ENCODE measurements around the gene CRYGA.
"Not testable (repeated sequence)": the region's sequence is repeated elsewhere in the genome, so short reads cannot be mapped to it uniquely, and the experiment has no call there.

Gene CRYGA

GRCh38 chr2:208130712-208131110, 32.7 kb downstream of the CRYGA start:
- no peaks in the 10 kb centered on the region for H3K9me3 Mint-ChIP-seq
- H3K4me3 Mint-ChIP-seq, result no peak overlapping the region
- DNase-seq (ENCODE audit: low spot score in 2 of 2) (no peak), ATAC-seq (replicated peaks; ENCODE audit: extremely low read depth, poor library complexity, severe bottlenecking) (no peak)
- H3K27ac Mint-ChIP-seq (ENCODE audit: low read depth), result no peak overlapping the region
- peaks cover 13% of the 10 kb centered on the region for H3K27me3 Mint-ChIP-seq
- H3K36me3 Mint-ChIP-seq (ENCODE audit: insufficient read depth), result no peaks in the 10 kb centered on the region
- peaks cover 6% of the 10 kb centered on the region for H3K4me1 Mint-ChIP-seq

GRCh38 chr2:208129744-208130711, 33.4 kb downstream of the CRYGA start, which contains the start of gene CRYGC:
Gene CRYGC (minus strand): TSS chr2:208129828. CDS start chr2:208129792, 36 bp downstream.
- H3K36me3 Mint-ChIP-seq (ENCODE audit: insufficient read depth), result no peaks in the 10 kb centered on the region
- H3K4me3 Mint-ChIP-seq, result no peak within 1 kb of the TSS
- H3K27ac Mint-ChIP-seq (ENCODE audit: low read depth), result no peak within 1 kb of the TSS
- DNase-seq (ENCODE audit: low spot score in 2 of 2) (no peak), ATAC-seq (replicated peaks; ENCODE audit: extremely low read depth, poor library complexity, severe bottlenecking) (no peak)
- H3K27me3 Mint-ChIP-seq, result peaks cover 20% of the 10 kb centered on the region
- H3K4me1 Mint-ChIP-seq, result peaks cover 1% of the 10 kb centered on the region
- H3K9me3 Mint-ChIP-seq, result no peaks in the 10 kb centered on the region

DNA sequence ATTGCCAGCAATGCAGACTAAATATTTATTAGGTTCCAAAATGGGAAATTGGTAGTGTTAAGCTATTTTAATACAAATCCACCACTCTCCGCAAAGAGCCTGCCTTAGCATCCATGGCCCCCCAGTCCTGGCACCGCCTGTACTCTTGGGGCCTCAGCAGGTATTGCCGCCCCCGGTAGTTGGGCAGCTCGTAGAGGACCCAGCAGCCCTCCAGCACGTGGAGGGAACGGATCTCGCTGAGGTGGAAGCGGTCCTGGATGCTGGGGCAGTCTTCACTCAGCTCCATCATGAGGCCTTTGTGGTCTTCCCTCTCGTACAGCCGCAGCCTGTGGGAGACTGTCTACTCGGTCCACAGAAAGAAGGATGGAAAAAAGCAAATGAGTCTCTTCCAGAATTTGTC, 35.3 kb downstream of the CRYGA start:
- no peak for ATAC-seq (replicated peaks; ENCODE audit: extremely low read depth, poor library complexity, severe bottlenecking)
- no peak for DNase-seq (ENCODE audit: low spot score in 2 of 2)
- H3K27me3 Mint-ChIP-seq, result peaks cover 35% of the 10 kb centered on the region
- H3K9me3 Mint-ChIP-seq, result no peaks in the 10 kb centered on the region
- H3K4me1 Mint-ChIP-seq, result peaks cover 10% of the 10 kb centered on the region
- no peaks in the 10 kb centered on the region for H3K36me3 Mint-ChIP-seq (ENCODE audit: insufficient read depth)
- no peak overlapping the region for H3K4me3 Mint-ChIP-seq
- no peak overlapping the region for H3K27ac Mint-ChIP-seq (ENCODE audit: low read depth)

DNA sequence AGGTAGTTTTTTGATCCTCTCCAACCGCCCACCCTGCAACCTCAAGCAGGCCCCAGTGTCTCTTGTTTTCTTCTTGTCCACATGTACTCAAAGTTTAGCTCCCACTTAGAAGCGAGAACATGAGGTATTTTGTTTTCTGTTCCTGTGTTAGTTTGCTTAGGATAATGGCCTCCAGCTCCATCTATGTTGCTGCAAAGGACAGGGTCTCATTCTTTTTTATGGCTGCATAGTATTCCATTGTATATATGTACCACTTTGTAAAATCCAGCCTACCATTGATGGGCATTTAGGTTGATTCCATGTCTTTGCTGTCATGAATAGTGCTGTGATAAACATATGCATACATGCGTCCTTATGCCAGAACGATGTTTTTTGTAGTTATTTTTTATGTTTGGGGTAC, 36.3 kb downstream of the CRYGA start:
- Mint-ChIP-seq H3K36me3 (ENCODE audit: insufficient read depth) (no peaks in the 10 kb centered on the region), H3K4me1 (peaks cover 10% of the 10 kb centered on the region), H3K4me3 (no peak overlapping the region), H3K27ac (ENCODE audit: low read depth) (no peak overlapping the region), H3K9me3 (no peaks in the 10 kb centered on the region), H3K27me3 (peaks cover 30% of the 10 kb centered on the region)
- no peak for DNase-seq (ENCODE audit: low spot score in 2 of 2)
- ATAC-seq (replicated peaks; ENCODE audit: extremely low read depth, poor library complexity, severe bottlenecking), result no peak

- no peak for DNase-seq (ENCODE audit: low spot score in 2 of 2)
- no peaks in the 10 kb centered on the region for H3K9me3 Mint-ChIP-seq
- no peak for ATAC-seq (replicated peaks; ENCODE audit: extremely low read depth, poor library complexity, severe bottlenecking)
- no peaks in the 10 kb centered on the region for H3K36me3 Mint-ChIP-seq (ENCODE audit: insufficient read depth)
- peaks cover 10% of the 10 kb centered on the region for H3K4me1 Mint-ChIP-seq
- H3K27ac Mint-ChIP-seq (ENCODE audit: low read depth), result no peak overlapping the region
- H3K27me3 Mint-ChIP-seq, result peaks cover 41% of the 10 kb centered on the region
- H3K4me3 Mint-ChIP-seq, result no peak overlapping the region
These were observed 38.1 kb downstream of the CRYGA start for GRCh38 chr2:208125251-208125650.

DNA sequence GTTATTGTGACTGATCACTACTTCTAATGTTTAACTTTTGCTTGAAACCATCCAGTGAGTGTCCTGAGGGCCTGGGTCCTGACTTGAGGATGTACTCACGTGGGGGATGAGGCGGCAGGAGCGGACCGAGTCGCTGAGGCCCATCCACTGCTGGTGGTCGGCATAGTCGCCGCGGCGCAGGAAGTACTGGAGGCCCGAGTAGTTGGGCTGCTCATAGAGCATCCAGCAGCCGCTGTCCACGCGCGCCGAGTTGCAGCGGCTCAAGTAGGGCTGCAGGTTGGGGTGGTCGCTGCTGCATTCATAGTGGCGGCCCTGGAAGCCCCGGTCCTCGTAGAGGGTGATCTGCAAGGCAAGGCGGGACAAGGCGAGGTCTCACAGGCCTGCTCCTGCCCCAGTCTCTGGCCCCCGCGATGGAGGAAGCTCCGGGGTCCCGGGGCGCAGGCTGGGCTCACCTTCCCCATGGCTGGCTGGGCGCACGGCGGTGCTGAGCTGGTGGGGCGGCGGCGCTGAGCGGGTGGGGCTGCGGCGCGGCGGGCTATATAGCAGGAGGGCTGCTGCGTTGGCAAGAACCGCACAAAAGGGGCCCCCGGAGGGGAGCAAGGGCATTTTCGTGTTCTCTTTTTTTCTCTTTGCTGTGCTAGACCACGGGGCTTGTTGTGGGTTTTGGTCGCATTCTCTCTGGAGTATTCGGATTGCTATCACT, 39.2 kb downstream of the CRYGA start, which contains the start of gene CRYGD:
TSS of gene CRYGD (minus strand) at position 512 of the 703 bp plus-strand sequence. CDS start at position 461, 51 bp downstream.
- H3K9me3 Mint-ChIP-seq; DNase-seq (ENCODE audit: low spot score in 2 of 2); H3K4me3 Mint-ChIP-seq; H3K27ac Mint-ChIP-seq (ENCODE audit: low read depth); H3K36me3 Mint-ChIP-seq (ENCODE audit: insufficient read depth); ATAC-seq (replicated peaks; ENCODE audit: extremely low read depth, poor library complexity, severe bottlenecking): not testable (repeated sequence)
- H3K4me1 Mint-ChIP-seq, result peaks cover 10% of the 10 kb centered on the region
- H3K27me3 Mint-ChIP-seq, result peaks cover 41% of the 10 kb centered on the region

GRCh38 chr2:208122248-208122647, 41.1 kb downstream of the CRYGA start:
- Mint-ChIP-seq H3K27me3 (peaks cover 41% of the 10 kb centered on the region), H3K4me1 (peaks cover 10% of the 10 kb centered on the region), H3K9me3 (no peaks in the 10 kb centered on the region), H3K27ac (ENCODE audit: low read depth) (no peak overlapping the region), H3K36me3 (ENCODE audit: insufficient read depth) (no peaks in the 10 kb centered on the region), H3K4me3 (no peak overlapping the region)
- no peak for DNase-seq (ENCODE audit: low spot score in 2 of 2)
- no peak for ATAC-seq (replicated peaks; ENCODE audit: extremely low read depth, poor library complexity, severe bottlenecking)

GRCh38 chr2:208118918-208119317, 44.5 kb downstream of the CRYGA start:
- no peaks in the 10 kb centered on the region for H3K36me3 Mint-ChIP-seq (ENCODE audit: insufficient read depth)
- no peaks in the 10 kb centered on the region for H3K9me3 Mint-ChIP-seq

DNA sequence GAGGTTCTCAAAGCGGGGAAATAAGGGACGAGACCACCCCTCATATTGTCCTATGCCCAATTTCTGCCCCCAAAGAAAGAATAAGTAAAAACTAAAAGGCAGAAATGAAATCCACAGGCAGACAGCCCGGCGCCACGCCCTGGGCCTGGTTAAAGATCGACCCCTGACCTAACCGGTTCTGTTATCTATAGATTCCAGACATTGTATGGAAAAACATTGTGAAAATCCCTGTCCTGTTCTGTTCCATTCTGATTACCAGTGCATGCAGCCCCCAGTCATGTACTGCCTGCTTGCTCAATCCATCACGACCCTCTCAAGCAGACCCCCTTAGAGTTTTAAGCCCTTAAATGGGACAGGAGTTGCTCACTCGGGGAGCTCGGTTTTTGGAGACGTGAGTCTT, 46.0 kb downstream of the CRYGA start:
- not testable (repeated sequence) for H3K36me3 Mint-ChIP-seq (ENCODE audit: insufficient read depth); H3K4me3 Mint-ChIP-seq; DNase-seq (ENCODE audit: low spot score in 2 of 2); H3K4me1 Mint-ChIP-seq; ATAC-seq (replicated peaks; ENCODE audit: extremely low read depth, poor library complexity, severe bottlenecking); H3K9me3 Mint-ChIP-seq; H3K27ac Mint-ChIP-seq (ENCODE audit: low read depth)
- peaks cover 11% of the 10 kb centered on the region for H3K27me3 Mint-ChIP-seq

More at GRCh38 chr2:208118918-208119317, 44.5 kb downstream of the CRYGA start:
- H3K4me3 Mint-ChIP-seq, result no peak overlapping the region
- H3K4me1 Mint-ChIP-seq, result peaks cover 1% of the 10 kb centered on the region
- no peak overlapping the region for H3K27ac Mint-ChIP-seq (ENCODE audit: low read depth)
- ATAC-seq (replicated peaks; ENCODE audit: extremely low read depth, poor library complexity, severe bottlenecking) (no peak), DNase-seq (ENCODE audit: low spot score in 2 of 2) (no peak)
- H3K27me3 Mint-ChIP-seq, result peaks cover 17% of the 10 kb centered on the region

DNA sequence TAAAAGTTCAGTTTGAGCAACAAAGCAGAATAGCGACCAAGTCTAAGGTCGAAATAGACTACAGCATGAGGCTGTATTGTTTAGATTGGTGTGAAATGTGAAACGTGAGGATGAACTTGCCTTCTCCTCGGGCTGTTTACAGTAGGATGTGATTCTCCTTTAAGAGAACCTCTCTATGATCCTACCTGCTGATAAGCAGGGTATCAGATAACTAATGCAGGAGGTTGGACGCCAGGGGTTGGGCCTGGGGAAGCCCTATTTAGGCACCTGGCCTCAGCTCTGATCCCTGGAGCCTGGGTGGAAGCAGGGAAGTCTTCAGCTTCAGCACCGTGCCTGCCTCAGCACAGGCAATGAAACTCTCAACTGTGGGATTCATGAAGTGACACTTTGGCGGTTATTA, 50.4 kb downstream of the CRYGA start:
- no peaks in the 10 kb centered on the region for H3K9me3 Mint-ChIP-seq
- DNase-seq (ENCODE audit: low spot score in 2 of 2) (no peak), ATAC-seq (replicated peaks; ENCODE audit: extremely low read depth, poor library complexity, severe bottlenecking) (no peak)
- no peaks in the 10 kb centered on the region for H3K36me3 Mint-ChIP-seq (ENCODE audit: insufficient read depth)
- no peak overlapping the region for H3K27ac Mint-ChIP-seq (ENCODE audit: low read depth)
- H3K4me1 Mint-ChIP-seq, result no peaks in the 10 kb centered on the region
- peaks cover 15% of the 10 kb centered on the region for H3K27me3 Mint-ChIP-seq
- no peak overlapping the region for H3K4me3 Mint-ChIP-seq

DNA sequence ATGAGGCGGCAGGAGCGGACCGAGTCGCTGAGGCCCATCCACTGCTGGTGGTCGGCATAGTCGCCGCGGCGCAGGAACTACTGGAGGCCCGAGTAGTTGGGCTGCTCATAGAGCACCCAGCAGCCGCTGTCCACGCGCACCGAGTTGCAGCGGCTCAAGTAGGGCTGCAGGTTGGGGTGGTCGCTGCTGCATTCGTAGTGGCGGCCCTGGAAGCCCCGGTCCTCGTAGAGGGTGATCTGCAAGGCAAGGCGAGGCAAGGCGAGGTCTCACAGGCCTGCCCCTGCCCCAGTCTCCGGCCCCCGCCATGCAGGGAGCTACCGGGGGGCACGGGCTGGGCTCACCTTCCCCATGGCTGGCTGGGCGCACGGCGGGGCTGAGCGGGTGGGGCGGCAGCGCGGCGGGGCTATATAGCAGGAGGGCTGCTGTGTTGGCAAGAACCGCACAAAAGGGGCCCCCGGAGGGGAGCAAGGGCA, 51.1 kb downstream of the CRYGA start:
- peaks cover 18% of the 10 kb centered on the region for H3K27me3 Mint-ChIP-seq
- not testable (repeated sequence) for H3K9me3 Mint-ChIP-seq; H3K4me1 Mint-ChIP-seq; H3K36me3 Mint-ChIP-seq (ENCODE audit: insufficient read depth); H3K4me3 Mint-ChIP-seq; ATAC-seq (replicated peaks; ENCODE audit: extremely low read depth, poor library complexity, severe bottlenecking); DNase-seq (ENCODE audit: low spot score in 2 of 2); H3K27ac Mint-ChIP-seq (ENCODE audit: low read depth)

Measured in central memory CD8-positive, alpha-beta T cell (primary cell).